ENCODE results near the gene GPRIN3. TPM values are rescaled to one million over a fixed set of nuclear protein-coding genes. Genes with fewer than 3 reads are reported as not detected.
"Not testable (repeated sequence)": the region's sequence is repeated elsewhere in the genome, so short reads cannot be mapped to it uniquely, and the experiment has no call there.

GPRIN3 gene
- total RNA-seq, 1 experiment from 2014 or later, result not detected

DNA sequence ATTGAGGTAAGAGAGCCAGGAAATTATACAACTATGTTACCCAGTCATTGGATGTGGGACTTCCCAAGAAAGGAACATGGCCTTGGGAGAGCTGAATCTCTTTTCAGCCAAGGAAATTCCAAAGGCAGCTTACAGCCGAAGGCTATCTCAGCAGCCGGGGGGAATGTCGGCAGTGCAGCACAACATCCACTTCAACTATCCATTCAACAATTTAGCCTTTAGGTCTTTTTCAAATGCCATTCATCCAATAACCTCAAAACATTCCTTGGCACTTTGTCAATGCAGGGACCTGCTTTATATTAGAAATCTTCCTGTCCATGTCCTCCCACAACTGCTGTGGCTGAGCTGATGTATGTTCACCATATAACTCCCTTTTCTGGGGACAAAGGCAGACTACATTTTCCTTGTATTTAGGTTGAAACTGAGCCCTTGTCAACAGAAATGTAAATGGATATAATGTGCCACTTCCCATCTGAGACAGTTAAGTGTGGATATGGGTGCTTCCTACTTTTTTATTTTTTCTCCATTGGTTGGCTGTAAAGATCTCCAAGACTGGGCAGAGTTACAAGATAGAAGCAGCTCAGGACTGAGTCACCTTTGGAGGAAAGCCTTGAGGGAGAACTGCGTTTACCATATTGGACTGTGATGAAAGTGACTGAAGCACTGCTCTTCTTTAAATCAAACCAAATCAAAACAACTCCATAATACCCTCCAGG is 94.8 kb downstream of the GPRIN3 start:
- TF ChIP-seq, protein P1, sequence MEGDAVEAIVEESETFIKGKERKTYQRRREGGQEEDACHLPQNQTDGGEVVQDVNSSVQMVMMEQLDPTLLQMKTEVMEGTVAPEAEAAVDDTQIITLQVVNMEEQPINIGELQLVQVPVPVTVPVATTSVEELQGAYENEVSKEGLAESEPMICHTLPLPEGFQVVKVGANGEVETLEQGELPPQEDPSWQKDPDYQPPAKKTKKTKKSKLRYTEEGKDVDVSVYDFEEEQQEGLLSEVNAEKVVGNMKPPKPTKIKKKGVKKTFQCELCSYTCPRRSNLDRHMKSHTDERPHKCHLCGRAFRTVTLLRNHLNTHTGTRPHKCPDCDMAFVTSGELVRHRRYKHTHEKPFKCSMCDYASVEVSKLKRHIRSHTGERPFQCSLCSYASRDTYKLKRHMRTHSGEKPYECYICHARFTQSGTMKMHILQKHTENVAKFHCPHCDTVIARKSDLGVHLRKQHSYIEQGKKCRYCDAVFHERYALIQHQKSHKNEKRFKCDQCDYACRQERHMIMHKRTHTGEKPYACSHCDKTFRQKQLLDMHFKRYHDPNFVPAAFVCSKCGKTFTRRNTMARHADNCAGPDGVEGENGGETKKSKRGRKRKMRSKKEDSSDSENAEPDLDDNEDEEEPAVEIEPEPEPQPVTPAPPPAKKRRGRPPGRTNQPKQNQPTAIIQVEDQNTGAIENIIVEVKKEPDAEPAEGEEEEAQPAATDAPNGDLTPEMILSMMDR (IDR thresholded peaks at IDR 0.05; ENCODE audit: unreplicated experiment), result no peak
- ChIA-PET CTCF (interaction anchor here (1.3 kb wide), 1 partner anchor 13 kb away, joined by 8 read pairs; no protein-coding TSS in a partner anchor), POLR2A (no interaction called here)
- peak; percentile 27 for DNase-seq (ENCODE audit: unreplicated experiment)
- intact Hi-C loops (cut with micrococcal nuclease), result no loop called here
- peaks cover 7% of the 10 kb centered on the region for H3K9me3 Mint-ChIP-seq (ENCODE audit: unreplicated experiment)
- peaks cover 5% of the 10 kb centered on the region for H3K4me1 Mint-ChIP-seq (ENCODE audit: insufficient read depth, unreplicated experiment)
- H3K27me3 Mint-ChIP-seq (ENCODE audit: insufficient read depth, unreplicated experiment), result no peaks in the 10 kb centered on the region
- no peak overlapping the region for H3K27ac Mint-ChIP-seq (ENCODE audit: low read depth, unreplicated experiment)
- H3K4me3 Mint-ChIP-seq (ENCODE audit: unreplicated experiment), result no peak overlapping the region
- BruUV-seq (replicated peaks), result no TSS peak
- no peaks in the 10 kb centered on the region for H3K36me3 Mint-ChIP-seq (ENCODE audit: insufficient read depth, unreplicated experiment)

DNA sequence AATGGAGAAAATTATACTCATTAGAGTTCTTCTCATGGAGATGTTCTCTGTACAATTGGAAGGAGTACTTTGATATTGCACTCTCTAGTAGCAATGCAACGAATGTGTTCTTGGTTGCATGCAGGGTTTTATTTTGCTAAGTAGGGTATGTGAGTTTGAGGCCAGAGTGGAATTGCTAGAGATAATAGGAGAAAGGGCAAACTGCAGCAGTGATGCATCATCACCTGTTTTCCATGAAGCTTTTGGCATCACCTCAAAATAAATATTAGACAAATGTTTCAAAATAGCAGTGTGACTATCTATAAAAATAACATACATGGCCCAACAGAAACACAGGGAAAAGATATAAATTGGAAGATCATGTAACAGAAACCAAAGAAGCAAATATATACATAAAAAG is 103.0 kb downstream of the GPRIN3 start:
- ChIA-PET POLR2A (no interaction called here), CTCF (no interaction called here)
- Mint-ChIP-seq H3K4me3 (ENCODE audit: unreplicated experiment) (no peak overlapping the region), H3K27me3 (ENCODE audit: insufficient read depth, unreplicated experiment) (no peaks in the 10 kb centered on the region), H3K36me3 (ENCODE audit: insufficient read depth, unreplicated experiment) (no peaks in the 10 kb centered on the region), H3K4me1 (ENCODE audit: insufficient read depth, unreplicated experiment) (peaks cover 8% of the 10 kb centered on the region), H3K9me3 (ENCODE audit: unreplicated experiment) (peaks cover 8% of the 10 kb centered on the region), H3K27ac (ENCODE audit: low read depth, unreplicated experiment) (no peak overlapping the region)
- BruUV-seq (replicated peaks), result no TSS peak
- intact Hi-C loops (cut with micrococcal nuclease), result no loop called here
- TF ChIP-seq, protein P1 (IDR thresholded peaks at IDR 0.05; ENCODE audit: unreplicated experiment), result no peak
- DNase-seq (ENCODE audit: unreplicated experiment), result peak; percentile 58

DNA sequence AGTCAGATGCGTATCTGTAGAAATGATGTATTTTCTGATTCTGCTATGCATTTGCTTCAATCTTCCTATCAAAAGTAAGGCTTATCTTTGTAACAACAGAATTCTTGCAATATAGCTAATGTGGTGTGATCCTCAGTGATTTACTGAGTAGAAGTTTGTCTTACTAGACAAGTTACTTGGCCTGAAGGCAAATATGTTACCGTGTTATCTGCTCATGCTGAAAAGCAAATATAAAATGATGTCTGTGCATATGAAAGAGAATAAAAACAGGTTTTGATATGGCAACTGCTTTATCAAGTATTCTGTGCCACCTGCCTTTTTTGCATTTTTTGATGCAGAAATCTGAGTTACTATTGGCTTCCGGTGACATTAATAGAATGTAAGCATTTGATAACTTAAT is 103.7 kb downstream of the GPRIN3 start:
- no peaks in the 10 kb centered on the region for H3K27me3 Mint-ChIP-seq (ENCODE audit: insufficient read depth, unreplicated experiment)
- H3K4me3 Mint-ChIP-seq (ENCODE audit: unreplicated experiment), result no peak overlapping the region

DNA sequence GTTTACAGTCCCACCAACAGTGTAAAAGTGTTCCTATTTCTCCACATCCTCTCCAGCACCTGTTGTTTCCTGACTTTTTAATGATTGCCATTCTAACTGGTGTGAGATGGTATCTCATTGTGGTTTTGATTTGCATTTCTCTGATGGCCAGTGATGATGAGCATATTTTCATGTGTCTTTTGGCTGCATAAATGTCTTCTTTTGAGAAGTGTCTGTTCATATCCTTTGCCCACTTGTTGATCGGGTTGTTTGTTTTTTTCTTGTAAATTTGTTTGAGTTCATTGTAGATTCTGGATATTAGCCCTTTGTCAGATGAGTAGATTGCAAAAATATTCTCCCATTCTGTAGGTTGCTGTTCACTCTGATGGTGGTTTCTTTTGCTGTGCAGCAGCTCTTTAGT is 108.2 kb downstream of the GPRIN3 start:
- H3K9me3 Mint-ChIP-seq (ENCODE audit: unreplicated experiment); DNase-seq (ENCODE audit: unreplicated experiment); H3K4me3 Mint-ChIP-seq (ENCODE audit: unreplicated experiment); intact Hi-C loops (cut with micrococcal nuclease); BruUV-seq (replicated peaks); H3K27me3 Mint-ChIP-seq (ENCODE audit: insufficient read depth, unreplicated experiment); POLR2A ChIA-PET; CTCF ChIA-PET; H3K27ac Mint-ChIP-seq (ENCODE audit: low read depth, unreplicated experiment); H3K36me3 Mint-ChIP-seq (ENCODE audit: insufficient read depth, unreplicated experiment): not testable (repeated sequence)
- H3K4me1 Mint-ChIP-seq (ENCODE audit: insufficient read depth, unreplicated experiment), result peaks cover 15% of the 10 kb centered on the region

More for the DNA sequence above, 103.7 kb downstream of the GPRIN3 start:
- CTCF ChIA-PET, result no interaction called here
- no peak overlapping the region for H3K27ac Mint-ChIP-seq (ENCODE audit: low read depth, unreplicated experiment)
- TF ChIP-seq, protein P1 (IDR thresholded peaks at IDR 0.05; ENCODE audit: unreplicated experiment), result no peak
- DNase-seq (ENCODE audit: unreplicated experiment), result no peak
- H3K9me3 Mint-ChIP-seq (ENCODE audit: unreplicated experiment), result peaks cover 8% of the 10 kb centered on the region
- intact Hi-C loops (cut with micrococcal nuclease), result no loop called here
- BruUV-seq (replicated peaks), result no TSS peak
- POLR2A ChIA-PET, result no interaction called here
- no peaks in the 10 kb centered on the region for H3K36me3 Mint-ChIP-seq (ENCODE audit: insufficient read depth, unreplicated experiment)
- peaks cover 8% of the 10 kb centered on the region for H3K4me1 Mint-ChIP-seq (ENCODE audit: insufficient read depth, unreplicated experiment)

DNA sequence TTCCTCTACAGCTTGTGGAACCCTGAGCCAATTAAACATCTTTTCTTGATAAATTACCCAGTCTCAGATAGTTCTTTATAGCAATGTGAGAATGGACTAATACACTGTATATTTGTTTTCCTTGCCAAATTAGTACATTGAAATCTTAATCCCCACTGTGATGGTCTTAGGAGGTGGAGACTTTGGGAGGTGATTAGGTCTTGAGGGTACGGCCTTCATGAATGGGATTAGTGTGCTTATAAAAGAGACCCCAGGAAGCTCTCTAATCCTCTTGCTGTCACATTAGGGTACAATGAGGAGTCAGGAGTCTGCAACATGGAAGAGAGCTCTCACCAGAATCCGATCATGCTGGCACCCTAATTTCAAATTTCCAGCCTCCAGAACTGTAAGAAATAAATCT is 109.7 kb downstream of the GPRIN3 start:
- no peak for DNase-seq (ENCODE audit: unreplicated experiment)
- Mint-ChIP-seq H3K27me3 (ENCODE audit: insufficient read depth, unreplicated experiment) (no peaks in the 10 kb centered on the region), H3K36me3 (ENCODE audit: insufficient read depth, unreplicated experiment) (no peaks in the 10 kb centered on the region), H3K4me3 (ENCODE audit: unreplicated experiment) (no peak overlapping the region), H3K27ac (ENCODE audit: low read depth, unreplicated experiment) (no peak overlapping the region), H3K4me1 (ENCODE audit: insufficient read depth, unreplicated experiment) (peaks cover 13% of the 10 kb centered on the region), H3K9me3 (ENCODE audit: unreplicated experiment) (no peaks in the 10 kb centered on the region)
- ChIA-PET POLR2A (no interaction called here), CTCF (no interaction called here)
- TF ChIP-seq, protein P1 (IDR thresholded peaks at IDR 0.05; ENCODE audit: unreplicated experiment), result no peak
- intact Hi-C loops (cut with micrococcal nuclease), result no loop called here
- no TSS peak for BruUV-seq (replicated peaks)

Measured in MCF 10A (cell line).